Measurements from ENCODE around the gene ATXN2.
"Not testable (repeated sequence)": the region's sequence is repeated elsewhere in the genome, so short reads cannot be mapped to it uniquely, and the experiment has no call there.

GRCh38 chr12:111402490-111402824, 196.7 kb downstream of the ATXN2 start:
- TF ChIP-seq CTCF (IDR thresholded peaks at IDR 0.05; ENCODE audit: low read length); EZH2 (IDR thresholded peaks at IDR 0.05; ENCODE audit: borderline replicate concordance, low read length): not testable (repeated sequence)
